Forelimb muscle (tissue), 1 donor: ENCODE results near the gene CADM4. TPM values are rescaled to one million over a fixed set of nuclear protein-coding genes. Genes with fewer than 3 reads are reported as not detected.
"Not testable (repeated sequence)": the region's sequence is repeated elsewhere in the genome, so short reads cannot be mapped to it uniquely, and the experiment has no call there.

Experiments used
- DNase-seq: peaks from one replicate; pipeline ENCODE4 v3.0.0-alpha.2; 2013; ENCODE audit warnings: low read depth
- polyA plus RNA-seq: library from polyadenylated mRNA; unstranded; fragments of 120-200 nt; gene quantifications from one replicate; pipeline ENCODE4 v1.2.1, GENCODE V29; 2013; ENCODE audit not compliant: insufficient read length

Gene CADM4
- polyA plus RNA-seq, 1 donor: 7.0 TPM

GRCh38 chr19:43587029-43587428 is 52.6 kb downstream of the CADM4 start:
- not testable (repeated sequence) for DNase-seq

GRCh38 chr19:43586346-43586745 is 53.3 kb downstream of the CADM4 start:
- no peak for DNase-seq

GRCh38 chr19:43584484-43584883 is 55.2 kb downstream of the CADM4 start:
- DNase-seq: no peak

GRCh38 chr19:43582495-43582894 is 57.2 kb downstream of the CADM4 start:
- DNase-seq: no peak

GRCh38 chr19:43581467-43581866 is 58.2 kb downstream of the CADM4 start:
- DNase-seq: no peak

- DNase-seq: no peak
These were observed 60.9 kb downstream of the CADM4 start for GRCh38 chr19:43578787-43579186.

GRCh38 chr19:43575955-43576878 is 63.4 kb downstream of the CADM4 start:
- DNase-seq: no peak

GRCh38 chr19:43575156-43575950 is 64.3 kb downstream of the CADM4 start, which contains the start of the genes PINLYP and XRCC1:
Gene PINLYP, plus strand, starts transcription at chr19:43575801. Its CDS starts 1,391 bp downstream, at chr19:43577192.
Gene XRCC1, minus strand, starts transcription at chr19:43575527. Its CDS starts 69 bp downstream, at chr19:43575458.
- peak; percentile 98 for DNase-seq

GRCh38 chr19:43574424-43575155 is 65.1 kb downstream of the CADM4 start:
- no peak for DNase-seq

Other genes with a start within 250 kb of the CADM4 start
- gene TEX101, start 225.0 kb downstream of the CADM4 start, polyA plus RNA-seq: not detected
- 0.67 TPM for gene LYPD3, start 174.2 kb downstream of the CADM4 start, polyA plus RNA-seq
- 3.4 TPM for gene PHLDB3, start 135.1 kb downstream of the CADM4 start, polyA plus RNA-seq
- gene ETHE1, start 112.6 kb downstream of the CADM4 start, polyA plus RNA-seq: 12.5 TPM
- 3.0 TPM for gene ZNF575, start 106.7 kb downstream of the CADM4 start, polyA plus RNA-seq
- 28.9 TPM for gene XRCC1, start 64.3 kb downstream of the CADM4 start, polyA plus RNA-seq
- 5.1 TPM for gene PINLYP, start 64.0 kb downstream of the CADM4 start, polyA plus RNA-seq
- gene IRGQ, start 43.7 kb downstream of the CADM4 start, polyA plus RNA-seq: 12.4 TPM
- 10.2 TPM for gene ZNF576, start 43.3 kb downstream of the CADM4 start, polyA plus RNA-seq
- gene SRRM5, start 27.8 kb downstream of the CADM4 start, polyA plus RNA-seq: 0.71 TPM
- gene ZNF428, start 20.2 kb downstream of the CADM4 start, polyA plus RNA-seq: 56.5 TPM
- gene PLAUR, start 30.3 kb upstream of the CADM4 start, polyA plus RNA-seq: 5.3 TPM
- not detected for gene IRGC, start 76.2 kb upstream of the CADM4 start, polyA plus RNA-seq
- 34.3 TPM for gene SMG9, start 115.1 kb upstream of the CADM4 start, polyA plus RNA-seq
- gene KCNN4, start 141.1 kb upstream of the CADM4 start, polyA plus RNA-seq: 0.51 TPM
- gene LYPD5, start 162.6 kb upstream of the CADM4 start, polyA plus RNA-seq: 0.34 TPM
- 9.7 TPM for gene ZNF283, start 187.5 kb upstream of the CADM4 start, polyA plus RNA-seq
- 8.8 TPM for gene ZNF404, start 244.1 kb upstream of the CADM4 start, polyA plus RNA-seq